Adrenal gland (tissue), 12 donors: ENCODE data around the gene MTMR6. TPM values are rescaled to one million over a fixed set of nuclear protein-coding genes. Genes with fewer than 3 reads are reported as not detected.
A peak's percentile ranks its signal among the peaks of the same experiment; 100 is the strongest.

Source experiments
- DNase-seq, 7 donors: peaks; one replicate each; pipeline ENCODE4 v3.0.0-alpha.2; 2019 to 2020
- H3K27ac ChIP-seq, 5 donors: fragments of 200-600 bp; sonication (generic) in 4 of 5; 1 replicate in 3 of 5; 2 replicates in 2 of 5; pipeline versions ENCODE4 v1.5.1 to v1.8.0; 2016 to 2020; ENCODE audit warnings: mild to moderate bottlenecking in 1 of 5
- H3K27me3 ChIP-seq: fragments of 200-600 bp; 2 replicates; pipeline ENCODE4 v1.8.0; 2021
- H3K36me3 ChIP-seq, 2 donors: fragments of 200-600 bp; replicated peaks in 1 of 2; 1 replicate in 1 of 2; 2 replicates in 1 of 2; pipeline versions ENCODE4 v1.5.1 to v1.8.0; 2018 to 2022
- H3K4me1 ChIP-seq, 2 donors: fragments of 200-600 bp; replicated peaks in 1 of 2; 1 replicate in 1 of 2; 2 replicates in 1 of 2; pipeline versions ENCODE4 v1.5.1 to v1.8.0; 2018 to 2021
- H3K4me3 ChIP-seq, 4 donors: fragments of 200-600 bp; sonication (generic) in 3 of 4; one replicate each; pipeline ENCODE4 v1.5.1; 2016 to 2018
- H3K9me3 ChIP-seq, 3 donors: fragments of 200-600 bp; sonication (generic) in 1 of 3; replicated peaks in 1 of 3; 1 replicate in 2 of 3; 2 replicates in 1 of 3; pipeline versions ENCODE4 v1.5.1 to v1.8.0; 2016 to 2021
- CTCF ChIP-seq, 6 experiments: fragments of 450-650 bp in 4 of 6; fragments of 200-600 bp in 2 of 6; sonication (generic) in 1 of 6; IDR thresholded peaks; 1 replicate in 5 of 6; 2 replicates in 1 of 6; pipeline versions ENCODE4 v1.5.1 to v1.8.0; 2016 to 2021; ENCODE audit warnings: antibody characterized with exemption in 6 of 6, mild to moderate bottlenecking in 2 of 6, moderate library complexity in 1 of 6
- POLR2A ChIP-seq, 2 donors: fragments of 450-650 bp; IDR thresholded peaks; one replicate each; pipeline ENCODE4 v1.6.1; 2017; ENCODE audit warnings: antibody characterized with exemption in 2 of 2, mild to moderate bottlenecking in 2 of 2, moderate library complexity in 1 of 2
- WGBS, 4 donors: extraction: QIAGEN DNeasy Blood & Tissue Kit in 2 of 4; methylation state at CpG; one replicate each; pipeline versions ENCODE4 v1.1.5 to v1.1.7; 2013 to 2017; 5-methylcytosine and 5-hydroxymethylcytosine counted together
- intact Hi-C, 2 donors: fragments of 100-400 bp; cut with DNase I; formaldehyde crosslinking; loops; one replicate each; pipeline versions ENCODE4 v1.14.1 to v1.15.0; 2022 to 2023
- polyA plus RNA-seq, 3 donors: library from polyadenylated mRNA; stranded (reverse); fragments of 200-250 nt in 2 of 3; fragments of 350-450 nt in 1 of 3; fragmentation: Illumina TruSeq in 1 of 3; extraction: RNeasy Lipid Tissue Mini Kit (QIAGEN cat#74804) in 1 of 3; gene quantifications; one replicate each; pipeline ENCODE4 v1.2.3, GENCODE V29; 2013 to 2014
- total RNA-seq, 9 donors: library from RNA; depleted of rRNA in 4 of 9; stranded (reverse); fragments of >200 nt in 4 of 9; fragments of 120-200 nt in 1 of 9; fragmentation: NEBNext Ultra II Directional in 1 of 9; extraction: Animal tissue kit (Norgen Biotek cat#: 25700) in 1 of 9; gene quantifications; one replicate each; pipeline versions ENCODE4 v1.1.0 to v1.2.4, GENCODE V29; 2013 to 2023
- donor health status: healthy with polysubstance abuse.
- donor health status: Bipolar disorder and iron deficiency.
- donor health status: DM: yes; HTN: yes; CAD: no.
- donor health status: DM: no; HTN: no; CAD: no.
- donor health status: DM: no; HTN: no; CAD: no.
- donor health status: DM: yes; HTN: yes; CAD: no.

The MTMR6 gene
- total and polyA plus RNA-seq, 12 donors: 6.0 to 57.2 (median 36.1) TPM

DNA sequence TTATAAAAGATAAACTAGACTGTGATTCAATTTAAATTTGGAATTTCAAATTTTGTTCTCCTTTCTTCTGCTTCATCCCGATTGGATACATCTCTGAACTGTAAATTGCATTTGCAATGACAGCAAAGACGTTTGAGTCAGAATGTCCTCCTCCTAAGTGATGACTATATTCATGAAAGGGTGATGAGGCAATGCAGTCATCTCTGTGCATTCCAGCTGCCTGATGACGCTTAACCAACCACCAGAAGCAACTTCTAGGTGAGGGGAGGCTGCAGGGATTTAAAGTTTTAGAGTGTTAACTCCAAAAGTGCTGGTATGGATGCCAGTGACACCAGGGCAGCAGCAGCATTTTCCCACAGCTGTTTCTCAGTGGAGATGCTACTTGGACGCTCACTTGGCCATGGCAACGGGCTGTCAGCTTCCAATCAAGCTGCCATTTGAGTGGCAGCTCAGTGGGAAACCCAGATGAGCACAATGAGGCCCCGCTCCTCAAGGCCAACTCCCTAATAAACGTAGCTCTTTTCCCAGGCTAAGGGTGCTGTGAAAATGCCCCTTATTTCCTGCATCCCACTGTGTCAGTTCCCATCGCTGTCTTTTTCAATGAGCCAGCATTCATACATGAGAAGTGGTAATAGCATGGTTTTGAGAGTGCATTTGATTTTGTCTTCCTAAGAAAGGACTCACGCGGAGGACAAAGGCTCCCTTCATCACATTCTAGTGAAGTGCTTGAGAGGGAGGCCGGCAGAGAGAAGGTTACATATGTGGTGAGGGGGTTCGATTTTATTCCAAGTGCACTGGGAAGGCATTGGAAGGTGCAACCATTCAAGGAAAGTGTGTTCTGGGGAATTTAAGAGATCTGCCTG is 70.0 kb downstream of the MTMR6 start:
- WGBS, 4 donors: 55 to 69% (median 69%) methylated on average over 10 to 12 of the region's 12 CpGs
- no peak overlapping the region for H3K27ac ChIP-seq
- intact Hi-C loops: no loop called here
- H3K27me3 ChIP-seq: peaks cover 5% of the 10 kb centered on the region
- peaks cover 0 to 3% of the 10 kb centered on the region in 2 donors for H3K4me1 ChIP-seq
- no peaks in the 10 kb centered on the region for H3K9me3 ChIP-seq
- DNase-seq: no peak
- H3K4me3 ChIP-seq: no peak overlapping the region
- no peaks in the 10 kb centered on the region for H3K36me3 ChIP-seq
- TF ChIP-seq POLR2A (IDR thresholded peaks at IDR 0.05) (no peak), CTCF (IDR thresholded peaks at IDR 0.05) (no peak)

DNA sequence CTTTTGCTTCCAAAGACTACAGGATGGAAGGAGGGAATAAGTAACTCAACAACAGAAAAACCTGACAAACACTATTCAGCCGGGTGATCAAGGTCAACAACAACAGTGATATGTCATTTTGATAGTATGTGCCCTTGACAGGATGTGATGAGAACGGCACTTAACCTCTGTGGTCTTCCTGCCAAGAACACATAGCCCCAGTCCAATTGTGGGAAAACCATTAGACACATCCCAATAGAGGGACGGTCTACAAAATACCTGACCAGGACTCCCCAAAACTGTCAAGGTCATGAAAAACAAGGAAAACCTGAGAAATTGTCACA is 72.1 kb downstream of the MTMR6 start:
- Histone ChIP-seq H3K4me3 (no peak overlapping the region), H3K27me3 (no peaks in the 10 kb centered on the region), H3K9me3 (no peaks in the 10 kb centered on the region), H3K27ac (no peak overlapping the region), H3K36me3 (no peaks in the 10 kb centered on the region), H3K4me1 (peaks cover 0 to 3% of the 10 kb centered on the region in 2 donors)
- TF ChIP-seq POLR2A (IDR thresholded peaks at IDR 0.05): no peak
- TF ChIP-seq CTCF (IDR thresholded peaks at IDR 0.05): no peak
- intact Hi-C loops: no loop called here
- DNase-seq: no peak
- 17 to 32% (median 28%) methylated on average over 3 of the region's 3 CpGs for WGBS, 4 donors

DNA sequence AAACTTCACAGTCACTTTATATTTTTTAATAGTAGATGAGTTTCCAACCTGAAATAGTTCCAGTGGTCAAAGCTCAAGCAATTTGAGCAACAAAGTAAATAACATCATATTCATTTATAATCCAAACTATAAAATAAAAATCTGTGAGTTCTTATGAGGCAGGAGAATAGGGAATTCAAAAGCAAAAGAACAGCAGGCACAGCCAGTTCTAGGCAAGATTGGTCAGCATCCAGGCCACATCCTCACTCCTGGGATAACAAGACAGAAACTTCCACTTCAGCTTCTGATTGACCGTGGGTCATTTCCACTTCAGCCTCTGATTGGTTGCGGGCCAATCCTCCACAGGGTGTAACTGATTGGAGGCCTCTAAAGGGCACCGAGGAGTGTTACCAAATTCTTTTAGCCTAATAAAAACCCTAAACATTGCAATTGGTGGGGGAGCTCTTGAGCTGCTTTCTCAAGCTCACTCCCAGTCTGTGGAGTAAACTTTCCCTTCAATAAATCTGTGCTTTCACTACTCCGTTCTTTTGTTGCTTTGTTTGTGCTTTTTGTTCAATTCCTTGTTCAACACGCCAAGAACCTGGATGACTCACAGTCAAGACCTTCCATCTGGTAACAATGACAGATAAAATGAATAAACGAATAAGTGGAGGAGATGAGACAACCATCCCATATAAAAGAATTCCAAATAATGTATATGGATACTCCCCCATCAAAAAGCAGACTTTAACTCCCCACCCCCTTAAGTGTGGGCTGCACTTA is 72.6 kb downstream of the MTMR6 start:
- TF ChIP-seq CTCF (IDR thresholded peaks at IDR 0.05) (peak in 2 of 6 experiments; percentile 12 to 13), POLR2A (IDR thresholded peaks at IDR 0.05) (no peak)
- Histone ChIP-seq H3K36me3 (no peaks in the 10 kb centered on the region), H3K9me3 (no peaks in the 10 kb centered on the region), H3K4me3 (no peak overlapping the region), H3K27me3 (no peaks in the 10 kb centered on the region), H3K4me1 (peaks cover 0 to 3% of the 10 kb centered on the region in 2 donors), H3K27ac (peak overlapping the region in 3 of 5 donors; percentile 8 to 26 (median 23))
- WGBS, 4 donors: 23 to 40% (median 29%) methylated on average over 6 of the region's 6 CpGs
- intact Hi-C loops: no loop called here
- peak in 6 of 7 donors; percentile 14 to 54 (median 38) for DNase-seq

DNA sequence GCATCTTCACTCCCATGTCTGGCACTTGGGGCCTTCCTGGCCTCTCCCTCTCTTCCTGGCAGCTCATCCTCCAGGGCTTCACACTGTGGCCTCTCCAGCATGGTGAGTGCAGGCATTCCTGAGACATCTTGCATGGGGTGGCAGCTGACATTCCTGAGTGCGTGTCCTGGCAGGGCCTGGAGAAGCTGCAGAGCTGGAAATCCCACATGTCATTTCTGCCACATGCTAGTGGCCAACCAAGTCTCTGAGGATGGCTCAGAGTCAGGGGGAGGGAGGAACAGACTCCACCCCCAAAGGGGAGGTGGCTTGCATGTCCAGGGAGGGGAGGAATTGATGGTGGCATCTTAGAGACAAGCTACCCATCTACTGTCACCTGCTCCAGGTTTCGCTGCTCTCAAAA is 73.6 kb downstream of the MTMR6 start:
- TF ChIP-seq CTCF (IDR thresholded peaks at IDR 0.05): no peak
- TF ChIP-seq POLR2A (IDR thresholded peaks at IDR 0.05): no peak
- H3K27ac ChIP-seq: no peak overlapping the region
- 71 to 100% (median 97%) methylated on average over 1 to 2 of the region's 2 CpGs for WGBS, 4 donors

More for the DNA sequence above, 73.6 kb downstream of the MTMR6 start:
- Histone ChIP-seq H3K27me3 (no peaks in the 10 kb centered on the region), H3K36me3 (no peaks in the 10 kb centered on the region), H3K4me1 (peaks cover 0 to 3% of the 10 kb centered on the region in 2 donors), H3K4me3 (no peak overlapping the region), H3K9me3 (no peaks in the 10 kb centered on the region)
- no peak for DNase-seq
- intact Hi-C loops: no loop called here
